HG03280 (cell line): ENCODE measurements around the gene EMC9.

Source experiments
- ATAC-seq: cut with Tn5 transposase; IDR thresholded peaks from one replicate; pipeline ENCODE4 v1.9.1; 2021; ENCODE audit warnings: mild to moderate bottlenecking, moderate library complexity; ENCODE audit not compliant: unreplicated experiment

Gene EMC9

GRCh38 chr14:24149302-24149969 is 8.0 kb upstream of the EMC9 start:
- ATAC-seq: no peak

- no peak for ATAC-seq
Observed at GRCh38 chr14:24147761-24148428, 6.5 kb upstream of the EMC9 start.

- peak; percentile 81 for ATAC-seq
Observed at GRCh38 chr14:24146978-24147760, 5.8 kb upstream of the EMC9 start, which contains the start of gene RNF31. Gene RNF31, plus strand, starts transcription at chr14:24147498. Its CDS starts 201 bp downstream, at chr14:24147699.

GRCh38 chr14:24146453-24146977 is 5.1 kb upstream of the EMC9 start, which contains the start of gene PSME2:
Gene PSME2, minus strand, starts transcription at chr14:24146610. Its CDS starts 29 bp downstream, at chr14:24146581.
- ATAC-seq: peak; percentile 57

GRCh38 chr14:24145690-24146452 is 4.5 kb upstream of the EMC9 start:
- ATAC-seq: no peak

GRCh38 chr14:24145219-24145618 is 3.8 kb upstream of the EMC9 start:
- ATAC-seq: no peak

- no peak for ATAC-seq
Observed at GRCh38 chr14:24144451-24144850, 3.1 kb upstream of the EMC9 start.

- no peak for ATAC-seq
Observed at GRCh38 chr14:24143511-24143910, 2.1 kb upstream of the EMC9 start.

GRCh38 chr14:24139272-24139934 is 2.0 kb downstream of the EMC9 start:
- no peak for ATAC-seq

- ATAC-seq: no peak
Observed at GRCh38 chr14:24138396-24139271, 2.8 kb downstream of the EMC9 start.

- no peak for ATAC-seq
Observed at GRCh38 chr14:24137529-24138395, 3.6 kb downstream of the EMC9 start.

- no peak for ATAC-seq
Observed at GRCh38 chr14:24136684-24137528, 4.5 kb downstream of the EMC9 start.

- peak; percentile 92 for ATAC-seq
Observed at GRCh38 chr14:24135834-24136683, 5.3 kb downstream of the EMC9 start, which contains the start of gene PSME1. Gene PSME1, plus strand, starts transcription at chr14:24136194. Its CDS starts 69 bp downstream, at chr14:24136263.

GRCh38 chr14:24135584-24135833 is 5.9 kb downstream of the EMC9 start:
- ATAC-seq: peak; percentile 8

GRCh38 chr14:24133735-24134134 is 7.7 kb downstream of the EMC9 start:
- no peak for ATAC-seq

GRCh38 chr14:24132976-24133375 is 8.4 kb downstream of the EMC9 start:
- no peak for ATAC-seq
